Choroid plexus epithelial cell (primary cell): ENCODE data around the gene TAS1R1.

ENCODE experiments used
- DNase-seq: peaks from one replicate; pipeline ENCODE4 v3.0.0-alpha.2; 2010; ENCODE audit warnings: low read depth
- H3K4me3 ChIP-seq: 2 replicates; pipeline ENCODE4 v1.5.1; 2011; ENCODE audit warnings: low read depth, mild to moderate bottlenecking, control low read depth, low read length, moderate library complexity
- TF ChIP-seq, protein P1 (sequence below): conservative IDR thresholded peaks from 2 replicates; pipeline ENCODE4 v1.5.1; 2011; ENCODE audit warnings: low read depth, mild to moderate bottlenecking, control low read depth, inconsistent platforms, low read length, moderate library complexity

The TAS1R1 gene

GRCh38 chr1:6570100-6570499 lies 15.0 kb downstream of the TAS1R1 start:
- DNase-seq = no peak
- H3K4me3 ChIP-seq = no peak overlapping the region
- TF ChIP-seq, protein P1, sequence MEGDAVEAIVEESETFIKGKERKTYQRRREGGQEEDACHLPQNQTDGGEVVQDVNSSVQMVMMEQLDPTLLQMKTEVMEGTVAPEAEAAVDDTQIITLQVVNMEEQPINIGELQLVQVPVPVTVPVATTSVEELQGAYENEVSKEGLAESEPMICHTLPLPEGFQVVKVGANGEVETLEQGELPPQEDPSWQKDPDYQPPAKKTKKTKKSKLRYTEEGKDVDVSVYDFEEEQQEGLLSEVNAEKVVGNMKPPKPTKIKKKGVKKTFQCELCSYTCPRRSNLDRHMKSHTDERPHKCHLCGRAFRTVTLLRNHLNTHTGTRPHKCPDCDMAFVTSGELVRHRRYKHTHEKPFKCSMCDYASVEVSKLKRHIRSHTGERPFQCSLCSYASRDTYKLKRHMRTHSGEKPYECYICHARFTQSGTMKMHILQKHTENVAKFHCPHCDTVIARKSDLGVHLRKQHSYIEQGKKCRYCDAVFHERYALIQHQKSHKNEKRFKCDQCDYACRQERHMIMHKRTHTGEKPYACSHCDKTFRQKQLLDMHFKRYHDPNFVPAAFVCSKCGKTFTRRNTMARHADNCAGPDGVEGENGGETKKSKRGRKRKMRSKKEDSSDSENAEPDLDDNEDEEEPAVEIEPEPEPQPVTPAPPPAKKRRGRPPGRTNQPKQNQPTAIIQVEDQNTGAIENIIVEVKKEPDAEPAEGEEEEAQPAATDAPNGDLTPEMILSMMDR = no peak

DNA sequence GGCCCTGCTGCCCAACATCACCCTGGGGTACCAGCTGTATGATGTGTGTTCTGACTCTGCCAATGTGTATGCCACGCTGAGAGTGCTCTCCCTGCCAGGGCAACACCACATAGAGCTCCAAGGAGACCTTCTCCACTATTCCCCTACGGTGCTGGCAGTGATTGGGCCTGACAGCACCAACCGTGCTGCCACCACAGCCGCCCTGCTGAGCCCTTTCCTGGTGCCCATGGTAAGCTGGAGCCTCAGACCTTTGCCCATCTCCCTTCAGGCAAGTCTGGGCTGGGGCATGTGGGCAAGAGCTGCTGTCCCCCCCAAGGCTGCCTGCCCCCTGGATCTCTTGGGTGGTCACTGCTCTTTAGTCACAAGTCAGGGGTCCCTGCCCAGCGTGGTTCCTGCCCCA lies 15.9 kb downstream of the TAS1R1 start:
- TF ChIP-seq, protein P1 = no peak
- H3K4me3 ChIP-seq = no peak overlapping the region
- no peak for DNase-seq

DNA sequence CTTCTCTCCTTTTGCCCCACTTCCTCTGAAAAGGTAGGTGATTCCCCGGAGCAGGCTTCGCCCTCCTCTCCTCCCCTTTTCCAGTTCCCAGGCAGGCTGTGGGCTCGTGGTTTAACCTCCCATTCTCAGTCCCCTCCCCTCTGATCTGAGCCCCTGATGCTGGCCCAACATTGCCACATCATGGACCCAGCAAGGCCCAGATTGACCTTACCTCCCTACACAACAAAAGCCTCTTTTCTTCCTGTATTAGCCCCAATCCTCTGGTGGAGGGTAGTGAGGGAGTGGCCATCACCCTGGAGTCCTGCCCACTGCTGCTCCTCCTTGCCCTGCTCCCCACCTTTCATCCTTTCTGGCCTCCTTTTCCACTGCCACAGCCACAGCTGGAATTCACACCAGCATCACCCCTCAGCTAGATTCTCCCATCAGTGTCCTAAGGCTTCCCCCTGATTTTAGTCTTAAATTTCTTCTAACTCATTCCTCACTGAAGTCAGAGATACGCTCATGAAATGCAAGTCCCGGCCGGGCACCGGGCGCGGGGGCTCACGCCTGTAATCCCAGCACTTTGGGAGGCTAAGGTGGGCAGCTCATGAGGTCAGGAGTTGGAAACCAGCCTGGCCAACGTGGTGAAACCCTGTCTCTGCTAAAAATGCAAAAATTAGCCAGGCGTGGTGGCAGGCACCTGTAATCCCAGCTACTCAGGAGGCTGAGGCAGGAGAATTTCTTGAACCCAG lies 17.7 kb downstream of the TAS1R1 start:
- no peak overlapping the region for H3K4me3 ChIP-seq
- TF ChIP-seq, protein P1 = no peak
- no peak for DNase-seq

DNA sequence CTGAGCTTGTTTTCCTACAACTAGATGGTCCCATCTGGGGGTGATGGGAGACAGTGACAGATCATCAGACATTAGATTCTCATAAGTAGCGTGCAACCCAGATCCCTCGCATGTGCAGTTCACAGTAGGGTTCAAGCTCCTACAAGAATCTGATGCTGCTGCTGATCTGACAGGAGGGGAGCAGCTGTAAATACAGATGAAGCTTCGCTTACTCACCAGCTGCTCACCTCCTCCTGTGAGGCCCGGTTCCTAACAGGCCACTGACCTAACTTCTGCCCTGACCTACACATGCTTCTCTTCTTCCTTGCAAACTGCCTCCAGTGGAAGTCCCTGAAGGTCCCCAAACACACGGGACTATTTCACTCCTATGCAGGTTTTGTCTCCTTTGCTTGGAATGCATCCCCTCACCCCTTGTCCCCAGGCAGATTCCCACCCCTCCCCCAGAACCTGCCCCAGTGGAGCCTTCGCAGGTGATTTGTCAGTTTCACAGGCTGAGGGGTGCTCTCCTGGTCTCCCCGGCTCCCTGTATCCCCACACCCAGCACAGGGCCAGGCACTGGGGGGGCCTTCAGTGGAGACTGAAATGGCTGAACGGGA lies 19.0 kb downstream of the TAS1R1 start:
- no peak overlapping the region for H3K4me3 ChIP-seq
- DNase-seq = peak; percentile 54
- TF ChIP-seq, protein P1 = no peak

GRCh38 chr1:6574818-6575217 lies 19.7 kb downstream of the TAS1R1 start:
- H3K4me3 ChIP-seq = no peak overlapping the region
- TF ChIP-seq, protein P1 = no peak
- no peak for DNase-seq

DNA sequence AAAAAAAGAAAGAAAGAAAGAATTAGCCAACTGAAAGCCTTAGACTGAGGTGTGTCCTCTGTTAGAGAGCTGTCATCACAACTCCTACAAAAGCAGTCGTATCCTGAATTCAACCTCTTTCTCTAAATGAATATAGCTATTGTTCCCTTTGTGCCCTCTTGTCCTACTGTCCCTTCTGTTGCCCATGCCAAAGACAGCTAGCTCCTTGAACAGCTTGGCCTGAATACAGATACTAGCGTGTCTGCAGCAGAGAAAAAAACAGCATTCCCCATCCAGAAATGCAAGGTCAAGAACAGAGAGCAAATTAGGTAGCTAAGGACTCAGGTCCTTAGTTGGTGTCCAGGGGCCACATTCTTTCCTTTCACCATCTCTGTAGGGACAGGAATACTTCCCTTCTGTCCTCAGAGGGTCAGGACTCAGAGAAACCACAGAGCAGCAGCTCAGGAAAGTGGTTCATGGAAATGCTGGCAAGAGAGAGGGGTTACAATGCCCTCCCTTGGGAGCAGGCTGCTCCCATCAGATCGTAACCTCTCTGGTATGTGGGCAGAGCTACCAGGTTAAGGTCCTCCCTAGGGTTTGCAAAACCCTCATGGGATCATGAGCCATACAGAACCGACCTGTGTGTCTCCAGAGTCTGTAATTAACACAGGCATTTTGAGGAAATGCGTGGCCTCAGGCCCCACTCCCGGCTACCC lies 22.9 kb downstream of the TAS1R1 start:
- no peak for DNase-seq
- TF ChIP-seq, protein P1 = no peak

More for the DNA sequence above, 22.9 kb downstream of the TAS1R1 start:
- H3K4me3 ChIP-seq = no peak overlapping the region
